Upper lobe of left lung (tissue), 4 donors: Measurements from ENCODE around the gene CCN2.

Experiments used
- EP300 ChIP-seq, 4 donors: sonication (generic); formaldehyde crosslinking; IDR thresholded peaks; one replicate each; pipeline ENCODE4 v1.5.1; 2017; ENCODE audit warnings: antibody characterized with exemption in 4 of 4, control low read depth in 2 of 4
- POLR2A ChIP-seq, 4 donors: fragments of 450-650 bp; IDR thresholded peaks; one replicate each; pipeline ENCODE4 v1.5.1; 2016 to 2017; ENCODE audit warnings: antibody characterized with exemption in 4 of 4, mild to moderate bottlenecking in 2 of 4
- POLR2AphosphoS5 ChIP-seq, 2 donors: sonication (generic); formaldehyde crosslinking; IDR thresholded peaks; one replicate each; pipeline ENCODE4 v1.5.1; 2017; ENCODE audit warnings: antibody characterized with exemption in 2 of 2
- TF ChIP-seq, protein P1 (sequence below), 6 experiments: fragments of 450-650 bp in 4 of 6; fragments of 200-600 bp in 2 of 6; sonication (generic) in 2 of 6; IDR thresholded peaks; one replicate each; pipeline ENCODE4 v1.5.1; 2016 to 2019; ENCODE audit warnings: antibody characterized with exemption in 6 of 6

DNA sequence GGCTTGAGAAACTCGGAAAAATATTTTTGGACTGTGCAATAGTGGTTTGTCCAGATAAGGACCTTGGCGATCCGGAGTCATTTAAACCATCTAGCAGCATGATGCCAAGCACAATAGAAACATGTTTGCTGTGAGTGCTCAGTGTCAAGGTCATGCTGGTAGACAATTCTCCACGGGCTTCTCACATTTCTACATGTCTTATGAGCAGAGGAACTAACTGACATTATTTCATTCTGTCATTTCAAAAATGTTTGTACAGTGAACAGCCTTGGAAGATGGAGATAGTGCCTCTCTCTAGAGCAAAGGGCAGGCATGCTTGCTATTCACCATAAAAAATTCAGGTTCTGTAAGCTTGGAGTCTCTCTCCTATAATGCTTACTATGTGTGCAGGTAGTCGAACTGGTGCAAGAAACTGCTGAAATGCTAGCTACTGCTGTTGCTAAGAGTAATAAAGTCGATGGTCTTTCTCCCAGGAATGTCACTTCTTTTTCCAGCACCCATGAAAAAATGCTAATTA is 25.4 kb upstream of the CCN2 start:
- TF ChIP-seq POLR2A (IDR thresholded peaks at IDR 0.05) (no peak), EP300 (IDR thresholded peaks at IDR 0.05) (no peak), POLR2AphosphoS5 (IDR thresholded peaks at IDR 0.05) (no peak)
- TF ChIP-seq, protein P1, sequence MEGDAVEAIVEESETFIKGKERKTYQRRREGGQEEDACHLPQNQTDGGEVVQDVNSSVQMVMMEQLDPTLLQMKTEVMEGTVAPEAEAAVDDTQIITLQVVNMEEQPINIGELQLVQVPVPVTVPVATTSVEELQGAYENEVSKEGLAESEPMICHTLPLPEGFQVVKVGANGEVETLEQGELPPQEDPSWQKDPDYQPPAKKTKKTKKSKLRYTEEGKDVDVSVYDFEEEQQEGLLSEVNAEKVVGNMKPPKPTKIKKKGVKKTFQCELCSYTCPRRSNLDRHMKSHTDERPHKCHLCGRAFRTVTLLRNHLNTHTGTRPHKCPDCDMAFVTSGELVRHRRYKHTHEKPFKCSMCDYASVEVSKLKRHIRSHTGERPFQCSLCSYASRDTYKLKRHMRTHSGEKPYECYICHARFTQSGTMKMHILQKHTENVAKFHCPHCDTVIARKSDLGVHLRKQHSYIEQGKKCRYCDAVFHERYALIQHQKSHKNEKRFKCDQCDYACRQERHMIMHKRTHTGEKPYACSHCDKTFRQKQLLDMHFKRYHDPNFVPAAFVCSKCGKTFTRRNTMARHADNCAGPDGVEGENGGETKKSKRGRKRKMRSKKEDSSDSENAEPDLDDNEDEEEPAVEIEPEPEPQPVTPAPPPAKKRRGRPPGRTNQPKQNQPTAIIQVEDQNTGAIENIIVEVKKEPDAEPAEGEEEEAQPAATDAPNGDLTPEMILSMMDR (IDR thresholded peaks at IDR 0.05): no peak
